ENCODE results near the gene SRP68. TPM values are rescaled to one million over a fixed set of nuclear protein-coding genes. Genes with fewer than 3 reads are reported as not detected.

SRP68 gene
- polyA plus RNA-seq, 2 of the 4 experiments (the other 2 are of a cell fraction): 121 to 139 TPM

GRCh38 chr17:76086384-76086783 is 14.1 kb upstream of the SRP68 start:
- Histone ChIP-seq H3K27ac (no peak overlapping the region), H3K4me1 (no peaks in the 10 kb centered on the region), H3K4me2 (no peak overlapping the region), H3K4me3 (no peak overlapping the region), H3K9me3 (no peaks in the 10 kb centered on the region)
- no peak for FAIRE-seq
- no peak for ATAC-seq
- WGBS (ENCODE audit: missing lambda C conversion rate): 90% methylated on average over 9 of the region's 9 CpGs
- no peak for DNase-seq (ENCODE audit: low read depth in 1 of 2, low spot score in 1 of 2)
- ChIA-PET CTCF (interaction anchor here (0.6 to 2.3 kb wide), 6 partner anchors 12 to 312 kb away, joined by 3 to 8 read pairs (median 3); partner anchors contain the start of gene GALR2), POLR2A (no interaction called here)
- TF ChIP-seq MAZ (IDR thresholded peaks at IDR 0.05; ENCODE audit: borderline replicate concordance, low read depth, low read length) (no peak), EHMT2 (IDR thresholded peaks at IDR 0.05; ENCODE audit: low read depth) (no peak), HES2 (IDR thresholded peaks at IDR 0.05) (no peak), CHD2 (IDR thresholded peaks at IDR 0.05; ENCODE audit: low read length, partially characterized antibody) (no peak), KDM1A (IDR thresholded peaks at IDR 0.05; ENCODE audit: low read depth) (no peak), MAX (IDR thresholded peaks at IDR 0.05) (no peak), PBX3 (IDR thresholded peaks at IDR 0.05) (no peak), FOSB (CRISPR knock-in tag; IDR thresholded peaks at IDR 0.05) (no peak), ATOH8 (CRISPR knock-in tag; IDR thresholded peaks at IDR 0.05; ENCODE audit: low read depth) (no peak), HMGXB4 (CRISPR knock-in tag; IDR thresholded peaks at IDR 0.05; ENCODE audit: borderline replicate concordance) (no peak), HOXB13 (CRISPR knock-in tag; IDR thresholded peaks at IDR 0.05; ENCODE audit: low read depth) (no peak), HEYL (CRISPR knock-in tag; IDR thresholded peaks at IDR 0.05) (no peak)

- whole genome bisulfite sequencing (ENCODE audit: missing lambda C conversion rate): 89% methylated on average over 13 of the region's 13 CpGs
- ChIA-PET POLR2A (interaction anchor here (1.2 kb wide), 1 partner anchor 306 kb away, joined by 3 read pairs; no protein-coding TSS in a partner anchor), CTCF (interaction anchor here (0.9 to 2.3 kb wide), 5 partner anchors 11 to 213 kb away, joined by 3 to 8 read pairs (median 3); partner anchors contain the start of gene GALR2)
- no peak for TF ChIP-seq PHF8 (IDR thresholded peaks at IDR 0.05; ENCODE audit: borderline replicate concordance, low read depth)
- TF ChIP-seq PBX3 (IDR thresholded peaks at IDR 0.05): no peak
- TF ChIP-seq EP300 (IDR thresholded peaks at IDR 0.05): no peak
- Histone ChIP-seq H3K27ac (no peak overlapping the region), H3K4me2 (no peak overlapping the region), H3K9me3 (no peaks in the 10 kb centered on the region), H3K4me3 (no peak overlapping the region), H3K4me1 (no peaks in the 10 kb centered on the region)
- FAIRE-seq (no peak), ATAC-seq (no peak), DNase-seq (ENCODE audit: low read depth in 1 of 2, low spot score in 1 of 2) (no peak)
These were observed 13.5 kb upstream of the SRP68 start for GRCh38 chr17:76085731-76086366.

Measured in A549 (cell line).